NCI-H2196 (cell line): ENCODE data around the gene OAT.

Experiments
- DNase-seq: peaks from one replicate; lab custom pipeline; 2025; ENCODE audit not compliant: unreplicated experiment; lab: John Stamatoyannopoulos, UW

The OAT gene

DNA sequence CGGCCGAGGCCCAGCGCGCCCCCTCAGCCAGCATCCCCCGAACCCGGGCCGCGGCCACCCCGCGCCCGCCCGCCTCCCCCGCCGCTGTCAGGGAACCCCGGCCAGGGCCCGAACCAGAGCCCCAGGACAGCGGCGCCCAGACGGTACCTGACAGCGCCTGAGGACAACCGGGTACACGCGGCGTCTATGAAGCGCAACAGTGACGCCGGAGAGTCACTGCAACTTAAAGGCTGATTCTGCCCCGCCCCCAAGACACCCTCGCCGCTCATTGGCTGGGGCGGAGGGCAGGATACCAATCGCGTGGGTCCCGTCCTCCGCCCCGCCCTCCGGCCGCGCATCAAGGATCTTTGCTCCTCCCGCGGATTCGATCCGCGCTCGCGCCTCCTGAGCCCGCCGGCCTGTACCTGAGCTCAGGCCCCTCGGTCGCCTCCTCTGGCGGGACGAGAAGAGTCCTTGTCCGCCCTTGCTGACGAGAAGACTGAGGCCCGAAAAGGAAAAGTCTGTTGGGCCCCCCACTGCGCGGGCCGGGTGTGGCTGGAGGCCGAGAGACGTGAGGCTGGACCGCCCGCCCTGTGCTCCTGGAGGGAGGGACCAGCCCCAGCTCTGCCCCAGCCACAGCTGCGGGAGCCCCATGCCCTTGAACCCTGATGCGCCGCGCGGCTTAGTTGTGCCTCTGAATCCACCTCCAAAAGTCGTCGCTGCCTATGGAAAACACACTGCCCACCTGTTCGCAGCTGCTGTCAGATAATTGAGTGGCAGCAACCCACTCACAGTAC, at the start of gene OAT:
Gene OAT (minus strand): TSS at position 198 of the 776 bp plus-strand sequence. CDS start 6,752 bp downstream, outside the sequence.
- DNase-seq: peak; percentile 89

DNA sequence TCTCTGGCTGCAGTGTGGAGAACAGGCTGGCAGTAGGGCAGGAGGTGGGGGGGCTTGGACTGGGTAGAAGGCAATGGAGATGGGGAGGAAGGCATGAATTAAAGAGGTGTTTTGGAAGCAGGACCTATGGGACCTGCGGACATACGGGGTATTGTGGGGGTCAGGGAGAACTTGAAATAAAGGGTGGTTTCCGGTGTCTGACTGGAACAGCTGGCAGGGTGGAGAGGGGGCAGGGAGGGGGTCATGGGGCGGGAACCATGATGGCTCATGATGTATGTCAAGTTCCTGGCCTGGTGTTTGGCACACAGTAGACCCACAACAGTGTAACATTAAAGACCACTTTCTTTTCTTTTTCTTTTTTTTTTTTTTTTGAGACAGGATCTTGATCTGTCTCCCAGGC, 48.4 kb upstream of the OAT start:
- no peak for DNase-seq

DNA sequence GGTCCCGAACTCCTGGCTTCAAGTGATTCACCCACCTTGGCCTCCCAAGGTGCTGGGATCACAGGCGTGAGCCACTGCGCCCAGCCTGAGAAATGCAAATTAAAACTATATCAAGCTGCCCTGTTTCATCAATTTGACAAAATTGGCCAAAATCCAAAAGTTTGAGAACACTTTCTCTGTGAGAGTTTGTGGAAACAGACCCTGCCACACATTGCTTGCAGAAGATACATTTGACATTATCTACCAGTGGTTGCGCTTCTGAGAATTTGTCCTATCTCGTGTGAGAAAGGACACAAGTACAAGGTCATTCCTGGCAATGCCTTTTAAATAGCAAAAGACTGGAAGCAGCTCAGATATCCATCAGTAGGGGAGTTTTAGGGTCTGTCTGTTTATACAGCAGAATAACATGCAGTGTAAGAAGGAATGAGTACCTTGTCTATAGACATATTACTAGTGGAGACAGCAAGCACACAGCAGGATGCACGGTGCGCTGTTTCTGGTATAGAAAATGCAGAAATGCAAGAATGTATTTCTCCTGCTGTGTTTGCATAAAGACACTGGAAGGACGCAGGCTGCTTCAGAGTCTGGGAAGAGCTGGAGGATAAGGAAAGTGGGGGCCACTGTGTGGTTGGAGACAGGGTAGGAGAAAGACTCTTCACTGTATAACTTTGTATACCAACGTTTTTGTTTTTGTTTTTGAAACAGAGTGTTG, 47.2 kb upstream of the OAT start:
- no peak for DNase-seq

DNA sequence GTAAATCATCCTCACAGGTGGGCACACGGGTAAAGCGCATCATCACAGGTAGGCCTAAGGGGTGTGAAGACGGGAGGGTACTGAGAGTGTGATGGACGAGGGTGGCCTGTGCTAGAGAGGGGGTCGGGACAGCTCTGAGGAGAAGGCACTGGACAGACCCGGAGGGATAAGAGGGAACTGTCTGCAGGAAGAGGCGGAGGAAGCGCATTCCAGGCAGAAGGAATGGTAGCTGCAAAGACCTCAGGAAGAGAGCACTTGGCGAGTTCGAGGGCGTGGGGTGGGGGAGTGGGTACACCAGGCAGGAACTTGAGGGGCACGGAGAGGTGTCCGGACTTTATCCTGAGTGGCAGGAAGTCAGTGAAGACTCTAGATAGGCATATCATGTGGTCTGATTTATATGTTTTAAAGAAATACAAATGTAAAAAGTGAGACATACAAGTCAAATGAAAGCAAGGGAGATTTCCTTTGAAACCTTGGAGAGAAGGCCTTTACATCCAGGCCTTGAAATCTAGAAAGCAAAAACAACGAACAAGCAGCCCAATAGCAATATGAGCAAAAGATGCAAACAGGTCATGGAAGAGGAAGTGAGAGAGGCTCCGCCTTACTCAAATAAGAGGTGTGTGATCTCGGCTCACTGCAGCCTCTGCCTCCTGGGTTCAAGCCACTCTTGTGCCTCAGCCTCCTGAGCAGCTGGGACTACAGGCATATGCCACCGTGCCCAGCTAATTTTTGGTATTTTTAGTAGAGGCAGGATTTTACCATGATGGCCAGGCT, 46.5 kb upstream of the OAT start:
- DNase-seq: no peak

DNA sequence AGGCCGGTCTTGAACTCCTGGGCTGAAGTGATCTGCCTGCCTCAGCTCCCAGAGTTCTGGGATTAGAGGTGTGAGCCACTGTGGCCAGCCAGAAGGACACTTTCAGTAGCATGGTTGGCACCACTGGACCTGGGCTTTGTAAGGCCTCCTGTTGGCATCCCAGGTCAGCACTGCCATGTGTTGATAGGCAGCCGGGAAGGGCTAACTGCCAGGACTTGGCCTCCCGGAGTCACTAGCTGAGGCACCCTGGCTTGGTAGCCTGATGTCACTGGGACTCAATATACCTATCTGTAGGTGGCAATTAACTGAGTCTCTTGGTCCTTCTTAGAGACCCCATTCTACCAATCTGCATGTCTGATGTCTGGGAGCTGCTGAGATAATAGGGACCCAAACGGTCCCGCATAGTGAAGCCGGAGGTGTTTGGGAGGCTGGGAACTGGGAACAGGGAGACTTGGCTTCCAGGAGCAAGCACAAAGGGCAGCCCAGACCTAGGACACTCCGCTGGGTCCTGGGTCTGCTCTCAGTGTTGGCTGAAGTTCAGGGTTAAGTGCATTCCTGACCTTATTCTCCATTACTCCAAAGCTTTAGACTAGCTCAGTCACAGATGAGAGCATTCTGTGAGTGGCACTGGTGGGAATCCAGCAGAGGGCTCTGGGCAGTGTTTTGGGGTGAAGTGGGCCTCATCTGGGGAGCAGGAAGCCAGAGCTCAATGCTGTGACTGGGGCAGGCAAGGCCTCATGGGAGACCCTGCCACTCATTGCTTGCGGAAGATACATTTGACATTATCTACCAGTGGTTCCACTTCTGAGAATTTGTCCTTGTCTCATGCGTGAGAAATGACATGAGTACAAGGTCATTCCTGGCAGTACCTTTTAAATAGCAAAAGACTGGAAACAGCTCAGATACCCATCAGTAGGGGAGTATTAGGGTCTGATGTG, 45.6 kb upstream of the OAT start:
- DNase-seq: no peak

DNA sequence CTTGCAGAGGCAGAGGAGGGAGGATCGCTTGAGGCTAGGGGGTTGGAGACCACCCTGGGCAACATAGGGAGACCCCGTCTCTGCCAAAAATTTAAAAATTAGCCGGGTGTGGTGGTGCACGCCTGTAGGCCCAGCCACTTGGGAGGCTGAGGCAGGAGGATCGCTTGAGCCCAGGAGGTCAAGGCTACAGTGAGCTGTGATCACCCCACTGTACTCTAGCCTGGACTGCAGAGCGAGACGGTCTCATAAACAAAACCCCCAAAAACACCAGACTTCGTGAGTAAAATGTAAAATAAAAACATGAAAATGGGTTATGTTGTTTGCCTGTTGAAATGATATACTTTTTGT, 43.6 kb upstream of the OAT start:
- DNase-seq: no peak

DNA sequence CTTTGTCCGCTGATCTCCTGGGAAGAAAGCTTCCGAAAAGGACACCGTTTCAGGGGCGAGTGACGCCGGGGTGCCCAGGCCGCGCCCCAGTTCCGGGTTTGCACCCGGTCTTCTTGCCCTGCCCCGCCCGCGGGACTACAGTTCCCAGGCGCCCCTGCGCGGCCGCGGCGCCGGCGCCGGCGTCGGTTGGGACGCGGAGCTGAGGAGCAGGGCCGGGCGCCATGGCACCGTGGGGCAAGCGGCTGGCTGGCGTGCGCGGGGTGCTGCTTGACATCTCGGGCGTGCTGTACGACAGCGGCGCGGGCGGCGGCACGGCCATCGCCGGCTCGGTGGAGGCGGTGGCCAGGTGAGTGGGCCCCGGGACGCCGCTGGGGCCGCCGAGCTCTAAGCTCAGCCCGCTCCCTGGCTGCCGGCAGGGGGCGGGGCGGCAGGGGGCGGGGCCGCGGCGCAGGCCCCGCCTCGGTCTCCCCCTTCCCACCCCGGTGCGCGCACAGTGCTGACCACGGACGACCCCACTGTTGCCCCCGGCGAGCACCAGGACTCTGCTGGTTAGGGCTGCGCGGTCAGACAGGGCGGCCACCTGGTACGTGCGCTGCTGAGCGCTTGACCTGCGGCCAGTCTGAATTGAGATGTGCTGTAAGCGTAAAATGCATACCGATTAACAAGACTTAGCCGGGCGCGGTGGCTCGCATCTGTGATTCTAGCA, 43.1 kb upstream of the OAT start, which contains the start of gene LHPP:
Gene LHPP (plus strand): TSS at position 182 of the 706 bp plus-strand sequence. CDS start 40 bp downstream, at position 222.
- DNase-seq: peak; percentile 58

DNA sequence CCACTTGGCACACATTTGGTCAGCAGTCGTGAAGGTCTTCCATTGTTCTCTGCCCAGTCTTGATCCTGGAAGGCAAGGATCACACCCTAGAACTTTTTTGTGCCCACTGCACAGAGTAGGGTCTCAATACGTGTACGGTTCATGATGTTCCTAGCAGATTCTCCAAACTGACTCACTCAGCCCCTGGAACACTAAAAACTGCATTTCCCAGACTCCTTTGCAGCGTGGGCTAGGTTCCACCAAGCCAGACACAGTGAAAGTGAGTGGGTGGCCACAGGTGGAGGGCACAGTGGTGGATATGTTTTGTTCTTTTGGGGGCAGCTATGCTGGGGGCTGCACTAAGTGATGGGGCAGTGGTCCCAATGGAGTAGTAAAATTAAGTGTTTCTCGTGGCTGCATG, 41.4 kb upstream of the OAT start:
- DNase-seq: no peak

DNA sequence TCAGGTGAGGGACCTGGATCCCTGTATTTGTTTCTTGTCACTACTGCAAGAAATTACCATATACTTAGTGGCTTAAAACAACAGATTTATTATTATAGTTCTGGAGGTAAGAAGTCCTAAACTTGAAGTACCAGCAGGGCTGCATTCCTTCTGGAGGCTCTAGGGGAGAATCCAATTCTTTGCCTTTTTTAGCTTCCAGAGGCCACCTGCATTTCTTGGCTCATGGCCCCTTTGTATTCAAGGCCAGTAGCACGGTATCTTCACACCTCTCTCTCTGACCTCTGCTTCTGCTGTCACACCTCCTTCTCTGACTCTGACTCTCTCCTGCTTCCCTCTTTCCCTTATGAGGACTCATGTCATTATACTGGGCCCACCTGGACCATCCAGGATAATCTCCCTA, 40.7 kb upstream of the OAT start:
- DNase-seq: no peak

DNA sequence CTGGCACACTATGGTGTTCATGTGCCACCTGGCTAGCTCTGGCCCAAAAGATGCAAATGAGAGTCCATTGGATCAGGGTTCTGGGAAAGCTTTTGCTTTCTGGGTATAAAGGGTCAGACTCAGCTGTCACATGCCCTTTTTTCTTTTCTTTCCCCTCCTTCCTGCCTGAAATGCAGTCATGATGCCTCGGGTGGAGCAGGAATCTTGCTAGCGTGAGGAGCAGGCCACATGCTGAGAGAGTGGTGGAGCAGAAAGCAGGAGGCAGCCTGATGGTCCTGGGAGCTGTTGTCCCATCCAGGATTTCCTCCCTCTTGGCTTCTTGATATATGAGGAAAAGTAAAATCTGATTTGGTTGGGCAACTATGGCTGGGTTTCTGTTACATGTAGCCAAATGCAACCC, 40.2 kb upstream of the OAT start:
- DNase-seq: no peak

DNA sequence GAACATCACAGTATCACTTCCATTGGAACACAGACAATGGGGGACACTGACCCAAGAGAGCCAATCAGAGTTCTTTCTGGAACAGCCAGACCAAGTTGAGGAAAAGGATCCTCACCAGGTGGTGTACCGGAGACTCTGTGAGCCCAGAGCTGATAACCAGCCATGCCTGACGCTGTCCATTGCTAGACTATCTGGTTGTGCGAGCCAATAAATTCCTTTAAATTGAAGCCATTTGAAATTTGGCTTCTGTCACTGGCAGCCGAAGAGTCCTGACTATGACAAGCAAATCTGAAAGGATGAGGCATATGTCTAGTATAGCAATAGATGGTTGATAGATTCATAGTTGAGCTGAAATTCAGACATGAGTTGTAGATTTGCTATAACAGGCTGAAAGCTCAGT, 39.8 kb upstream of the OAT start:
- DNase-seq: no peak

DNA sequence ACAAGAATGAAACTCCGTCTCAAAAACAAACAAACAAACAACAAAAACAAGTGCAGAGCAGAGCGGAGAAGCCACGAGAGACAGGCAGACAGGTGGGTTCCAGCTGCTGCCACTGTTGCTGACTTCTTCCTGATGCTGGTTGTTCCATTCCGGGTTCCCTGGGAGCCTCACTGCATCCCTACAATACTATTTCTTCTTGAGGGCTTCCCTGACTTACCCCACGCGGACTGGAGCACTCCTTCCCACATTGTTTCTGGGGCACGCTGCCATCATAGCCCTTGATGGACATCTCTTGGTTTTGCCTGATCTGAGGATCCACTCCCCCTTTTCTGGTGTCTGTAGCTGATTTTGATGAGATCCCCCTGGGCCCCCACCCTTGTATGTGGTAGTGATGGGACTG, 36.7 kb upstream of the OAT start:
- no peak for DNase-seq

DNA sequence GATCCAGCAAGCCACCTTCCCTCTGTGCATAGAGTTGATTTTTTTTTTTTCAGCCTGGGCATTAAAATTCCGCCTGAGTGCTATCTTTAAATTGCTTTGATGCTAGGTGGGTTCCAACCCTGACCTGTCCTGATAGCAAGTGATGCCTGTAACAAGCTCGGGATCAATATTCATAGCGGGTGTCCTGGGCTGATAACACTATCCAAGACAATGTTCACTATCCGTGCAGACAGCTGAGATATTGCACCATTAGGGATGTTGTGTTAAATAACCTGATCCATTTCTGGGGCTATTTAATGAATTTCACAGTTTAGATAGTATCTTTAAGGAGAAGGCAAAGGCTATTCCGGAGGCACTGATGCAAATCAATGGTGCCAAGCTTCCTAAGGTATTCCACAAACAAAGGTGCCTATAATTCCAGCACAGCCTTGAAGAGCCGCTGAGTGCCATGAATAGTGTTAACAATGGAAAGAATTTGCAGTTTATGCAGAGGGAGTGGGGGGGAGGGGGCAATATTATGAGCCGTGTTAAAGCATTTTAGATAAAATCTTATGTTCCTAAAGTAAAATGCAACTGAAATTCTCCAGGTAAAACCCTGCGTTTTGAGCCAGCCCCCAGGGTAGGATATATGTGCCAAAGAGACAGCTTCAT, 35.4 kb upstream of the OAT start:
- DNase-seq: no peak

DNA sequence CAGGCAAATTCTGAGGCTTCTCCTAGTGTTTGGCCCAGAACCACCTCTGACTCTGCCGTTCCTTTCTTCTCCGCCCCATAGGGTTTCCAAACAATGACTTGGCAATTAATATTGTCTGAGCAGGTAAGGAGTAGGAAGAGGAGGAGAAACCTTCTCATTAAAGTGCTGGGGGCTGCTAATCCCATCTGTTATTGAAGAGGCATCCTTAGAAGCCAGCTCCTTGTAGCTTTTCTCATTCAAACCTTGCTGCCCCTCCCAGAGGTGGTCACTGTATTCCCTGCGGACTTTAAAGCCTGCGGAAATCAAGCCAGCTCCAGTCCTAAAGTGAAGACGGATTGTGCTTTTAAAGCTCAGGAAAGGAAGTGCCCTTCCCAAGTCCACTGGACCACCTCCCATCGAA, 32.6 kb upstream of the OAT start:
- no peak for DNase-seq

DNA sequence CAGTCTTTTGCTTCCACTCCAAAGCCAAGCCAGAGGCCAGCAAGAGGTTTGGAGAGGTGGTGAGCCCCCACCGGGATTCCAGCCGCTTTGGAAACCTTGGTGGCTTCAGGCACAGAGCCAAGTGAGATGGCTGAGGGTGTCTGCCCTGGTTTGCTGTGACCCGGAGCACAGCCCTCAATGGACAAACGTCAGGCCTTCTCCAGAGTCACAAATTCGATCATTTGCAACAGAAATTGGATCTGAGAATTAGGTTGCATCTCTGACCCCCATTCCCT, 32.0 kb upstream of the OAT start:
- no peak for DNase-seq

DNA sequence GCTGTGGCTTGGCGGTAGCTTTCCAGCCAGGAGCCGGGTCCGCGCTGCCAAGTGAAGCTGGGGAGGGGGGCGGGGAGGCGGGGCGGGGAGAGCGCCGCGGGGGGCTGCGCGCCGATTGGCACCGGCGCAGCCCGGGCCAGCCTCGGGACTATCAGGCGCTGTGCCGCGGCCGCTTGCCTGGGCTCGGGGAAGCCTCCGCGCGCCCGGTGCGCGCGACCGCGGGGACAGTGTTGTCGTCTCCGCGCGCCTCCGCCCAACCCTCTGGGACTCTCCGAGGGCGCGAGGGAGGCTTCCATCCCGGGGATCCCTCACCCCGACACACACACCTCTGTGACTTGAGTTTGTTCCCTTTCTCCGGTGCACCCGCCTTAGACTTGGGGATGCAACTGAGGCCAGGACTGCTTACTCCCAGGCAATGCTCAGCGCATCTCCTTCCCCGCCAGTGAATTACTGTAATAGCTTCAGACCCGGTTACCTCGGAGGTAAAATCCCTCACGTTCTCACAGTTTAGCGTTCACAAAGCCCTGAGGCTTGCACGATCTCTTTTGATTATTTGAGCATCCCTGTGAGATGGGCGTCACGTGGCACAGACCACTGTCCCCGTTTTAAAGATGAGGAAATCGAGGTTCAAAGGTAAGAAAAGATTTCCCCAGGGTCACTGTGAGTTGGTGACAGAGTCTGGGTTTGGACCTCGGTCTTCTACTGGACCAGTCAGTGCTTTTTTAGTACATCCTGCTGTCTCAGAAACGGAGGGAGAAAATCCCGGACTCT, 31.5 kb upstream of the OAT start, which contains the start of gene NKX1-2:
Gene NKX1-2 (minus strand): TSS at position 24 of the 771 bp plus-strand sequence. CDS start 92 bp downstream, outside the sequence.
- DNase-seq: peak; percentile 59

DNA sequence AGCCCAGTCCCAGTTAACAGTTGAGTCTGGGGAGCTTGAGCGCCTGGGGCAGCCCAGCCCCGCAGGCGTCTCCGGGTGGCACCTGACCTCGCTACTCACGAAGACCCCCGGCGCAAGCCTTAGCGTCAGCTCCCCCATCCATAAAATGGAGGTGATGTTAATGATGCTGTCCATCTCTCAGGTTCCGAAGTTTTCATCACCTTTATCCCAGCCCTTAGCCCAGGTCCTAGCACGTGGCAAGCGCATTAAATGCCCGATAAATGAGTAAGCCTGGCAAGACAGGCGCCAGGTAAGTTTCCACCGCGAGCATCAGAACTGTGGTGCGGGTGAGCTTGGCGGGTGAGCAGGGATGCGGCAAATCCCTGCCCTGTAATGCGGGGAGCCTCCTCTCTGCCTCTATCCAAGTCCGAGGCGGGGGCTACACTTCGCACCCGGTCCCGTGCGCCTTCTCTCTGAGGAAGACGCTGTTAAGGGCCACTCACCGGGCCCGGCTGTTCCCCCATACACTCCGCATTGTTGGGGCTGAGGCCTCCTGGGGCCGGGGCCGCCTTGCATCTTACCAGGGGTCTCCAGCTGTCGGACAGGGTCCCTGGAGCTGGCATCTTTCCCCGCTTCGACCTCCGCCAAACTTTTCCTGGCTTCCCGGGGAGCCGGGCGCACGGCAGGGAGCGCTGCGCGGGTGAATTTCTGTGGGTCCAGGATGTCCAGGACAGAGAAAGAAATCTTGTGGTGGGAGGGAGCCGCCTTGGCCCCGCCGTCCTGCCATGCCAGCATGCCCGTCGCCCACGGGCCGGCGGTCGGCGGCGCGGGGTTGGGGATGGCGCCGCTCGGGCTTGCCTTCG, 30.7 kb upstream of the OAT start:
- no peak for DNase-seq

DNA sequence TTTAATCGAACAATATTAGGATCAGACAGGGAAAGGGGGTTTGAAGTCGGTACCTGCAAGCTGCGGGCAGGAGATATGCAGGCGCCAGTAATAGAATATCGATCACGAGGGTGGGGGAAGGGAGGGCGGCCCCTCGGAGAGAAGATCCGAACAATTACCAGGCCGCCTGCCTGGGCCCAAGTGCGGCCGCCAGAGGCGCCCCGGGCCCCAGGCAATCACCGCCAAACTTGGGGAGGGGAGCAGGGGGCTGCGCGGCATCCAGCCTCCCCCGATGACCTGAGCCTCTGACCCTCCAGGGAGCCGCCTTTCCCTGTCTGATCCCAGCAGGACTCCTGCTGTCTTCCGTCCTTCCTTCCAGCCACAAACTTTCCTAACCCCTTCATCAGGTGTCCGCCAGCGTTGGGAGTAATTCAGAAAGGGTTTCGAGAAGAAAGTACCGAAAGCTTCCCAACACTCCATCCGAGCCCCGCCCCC, 30.0 kb upstream of the OAT start:
- no peak for DNase-seq
